Activated CD8-positive, alpha-beta memory T cell treated with anti-CD3 and anti-CD28 coated beads, Interleukin-2, amount 50 U/mL, for 24 hours (primary cell): ENCODE measurements around the gene RUFY3.
"Not testable (repeated sequence)": the region's sequence is repeated elsewhere in the genome, so short reads cannot be mapped to it uniquely, and the experiment has no call there.

Experiments
- DNase-seq: peaks from one replicate; pipeline ENCODE4 v3.0.0-alpha.2; 2020; ENCODE audit errors: extremely low read depth

The RUFY3 gene

GRCh38 chr4:70705183-70706043 lies 16.4 kb upstream of the RUFY3 start:
- DNase-seq: no peak

- no peak for DNase-seq
These were observed 15.7 kb upstream of the RUFY3 start for GRCh38 chr4:70706044-70706461.

GRCh38 chr4:70706516-70706915 lies 15.2 kb upstream of the RUFY3 start:
- no peak for DNase-seq

- no peak for DNase-seq
These were observed 12.1 kb upstream of the RUFY3 start for GRCh38 chr4:70709611-70710205.

DNA sequence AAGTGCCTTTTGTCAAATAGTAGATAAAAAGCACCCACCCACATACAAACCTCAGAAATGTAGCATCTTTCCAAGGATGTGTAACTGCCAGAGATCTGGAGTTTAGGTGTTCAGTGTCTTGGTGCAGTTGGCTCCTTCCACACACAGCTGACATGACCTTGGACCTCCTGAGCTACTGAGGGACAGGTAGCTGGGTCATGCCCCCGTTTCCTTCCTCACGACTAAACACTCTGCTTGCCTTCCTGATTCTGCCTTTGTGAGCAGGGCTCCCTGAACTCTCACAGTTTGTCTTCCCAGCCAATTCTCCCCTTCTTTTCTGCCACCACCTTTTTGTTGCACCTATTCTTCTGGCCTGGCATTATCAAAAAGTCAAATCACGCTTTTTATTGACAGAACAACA lies 10.2 kb upstream of the RUFY3 start:
- no peak for DNase-seq

GRCh38 chr4:70712150-70712549 lies 9.6 kb upstream of the RUFY3 start:
- DNase-seq: no peak

DNA sequence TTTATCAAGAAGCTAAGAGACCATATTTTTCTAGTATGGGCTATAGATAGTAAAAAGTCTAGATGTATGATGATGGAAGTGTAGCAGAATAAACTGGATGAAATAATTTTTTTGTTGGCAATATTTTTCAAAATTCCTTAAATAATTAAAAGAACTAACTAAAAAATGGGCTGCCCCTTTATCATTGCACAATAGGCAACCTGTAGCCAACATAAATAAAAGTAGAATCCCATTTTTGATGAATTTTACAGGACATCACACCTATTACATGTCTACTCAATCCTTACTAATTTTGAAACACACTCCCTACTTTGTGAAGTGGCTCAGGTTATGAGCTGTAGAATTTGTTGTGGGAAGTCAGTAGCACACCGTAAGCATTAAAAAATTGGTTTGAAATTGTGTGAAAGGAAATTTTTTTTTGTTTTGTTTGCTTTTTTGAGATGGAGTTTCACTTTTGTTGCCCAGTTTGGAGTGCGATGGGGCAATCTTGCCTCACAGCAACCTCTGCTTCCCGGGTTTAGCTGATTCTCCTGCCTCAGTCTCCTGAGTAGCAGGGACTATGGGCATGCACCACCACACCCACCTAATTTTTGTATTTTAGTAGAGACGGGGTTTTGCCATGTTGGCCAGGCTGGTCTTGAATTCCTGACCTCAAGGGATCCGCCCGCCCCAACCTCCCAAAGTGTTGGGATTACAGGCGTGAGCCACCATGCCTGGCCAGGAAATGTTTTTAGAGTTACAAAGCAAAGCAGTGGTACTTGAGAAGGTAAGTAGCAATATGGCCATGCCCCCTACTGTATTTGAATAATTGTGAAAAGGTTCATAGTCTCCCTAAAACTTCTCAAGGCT lies 8.9 kb upstream of the RUFY3 start:
- DNase-seq: no peak

- DNase-seq: no peak
These were observed 8.2 kb upstream of the RUFY3 start for GRCh38 chr4:70713453-70714078.

GRCh38 chr4:70714079-70714887 lies 7.5 kb upstream of the RUFY3 start:
- DNase-seq: no peak

- DNase-seq: no peak
These were observed 6.7 kb upstream of the RUFY3 start for GRCh38 chr4:70715097-70715496.

GRCh38 chr4:70718811-70719604 lies 2.8 kb upstream of the RUFY3 start:
- no peak for DNase-seq

DNA sequence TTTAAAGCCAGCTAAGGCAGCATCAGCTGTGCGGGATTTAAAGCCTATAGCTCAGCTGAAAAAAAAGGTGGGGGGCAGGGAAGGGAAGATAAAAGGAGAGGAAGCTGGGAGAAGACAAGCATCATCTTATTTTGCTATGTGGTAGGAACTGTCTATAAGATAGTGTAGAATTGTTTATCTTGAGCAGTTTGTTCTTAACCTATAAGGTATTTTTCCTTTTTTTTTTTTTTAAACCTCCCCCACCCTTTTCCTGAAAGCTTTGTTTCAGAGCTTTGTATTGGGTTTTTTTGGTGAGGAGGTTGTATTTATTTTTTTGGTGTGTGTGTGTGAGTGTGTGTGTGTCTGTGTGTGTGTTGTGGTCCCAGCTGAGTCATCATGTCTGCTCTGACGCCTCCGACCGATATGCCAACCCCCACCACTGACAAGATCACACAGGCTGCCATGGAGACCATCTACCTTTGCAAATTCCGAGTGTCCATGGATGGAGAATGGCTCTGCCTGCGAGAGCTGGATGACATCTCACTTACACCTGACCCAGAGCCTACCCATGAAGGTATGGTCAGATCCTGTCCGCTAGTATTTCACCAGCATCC lies 531 bp downstream of the RUFY3 start:
- DNase-seq: no peak

DNA sequence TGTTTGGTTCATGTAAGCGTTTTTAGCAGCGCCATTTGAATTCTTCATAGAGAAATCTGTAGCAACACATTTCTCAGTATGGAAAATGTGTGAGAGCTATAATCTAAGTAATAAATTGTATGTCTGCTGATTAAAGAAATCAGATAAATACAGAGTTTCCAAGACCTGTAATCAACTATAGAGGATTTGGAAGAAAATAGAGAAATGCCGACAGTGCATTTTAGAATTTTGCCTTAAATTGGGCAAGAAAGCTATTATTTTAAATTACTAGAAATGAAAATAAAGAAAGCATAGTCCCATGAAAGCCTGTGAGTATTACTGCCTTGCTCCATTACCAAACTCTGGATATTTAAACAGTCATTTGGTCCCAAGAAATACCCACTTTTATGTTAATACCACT lies 2.7 kb downstream of the RUFY3 start:
- DNase-seq: no peak

DNA sequence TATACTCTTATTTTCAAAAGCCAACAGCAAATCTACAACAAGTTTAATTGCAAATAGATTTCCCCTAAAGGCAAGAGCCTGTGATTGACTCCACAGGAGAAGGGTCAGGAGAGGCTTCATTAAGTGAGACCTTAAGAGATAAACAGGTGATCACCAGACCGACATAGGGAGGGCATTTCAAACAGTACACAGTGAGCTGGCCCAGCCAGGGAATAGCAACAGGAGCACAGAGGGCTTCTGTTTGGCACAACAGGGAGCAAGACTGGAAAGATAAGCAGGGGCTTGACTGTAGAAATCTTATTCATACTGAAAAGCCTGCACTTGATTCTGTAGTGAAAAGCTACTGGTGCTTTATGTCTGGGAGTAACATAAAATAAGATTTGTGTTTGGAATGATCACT lies 3.9 kb downstream of the RUFY3 start:
- DNase-seq: no peak

DNA sequence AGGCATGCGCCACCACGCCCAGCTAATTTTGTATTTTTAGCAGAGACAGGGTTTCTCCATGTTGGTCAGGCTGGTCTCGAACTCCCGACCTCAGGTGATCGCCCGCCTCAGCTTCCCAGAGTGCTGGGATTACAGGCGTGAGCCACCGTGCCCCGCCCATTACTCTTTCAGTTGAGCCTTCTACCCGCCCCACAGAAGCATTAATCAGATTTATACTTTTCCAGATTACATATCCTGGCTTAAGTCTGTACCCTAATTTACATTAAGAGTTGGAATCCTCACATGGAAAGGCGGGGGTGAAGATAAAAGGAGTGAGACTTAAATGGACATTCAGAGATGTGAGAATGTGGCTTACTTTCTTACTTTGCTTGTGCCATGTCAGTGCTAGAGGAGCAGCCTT lies 4.8 kb downstream of the RUFY3 start:
- DNase-seq: not testable (repeated sequence)

GRCh38 chr4:70728091-70728490 lies 6.3 kb downstream of the RUFY3 start:
- no peak for DNase-seq

DNA sequence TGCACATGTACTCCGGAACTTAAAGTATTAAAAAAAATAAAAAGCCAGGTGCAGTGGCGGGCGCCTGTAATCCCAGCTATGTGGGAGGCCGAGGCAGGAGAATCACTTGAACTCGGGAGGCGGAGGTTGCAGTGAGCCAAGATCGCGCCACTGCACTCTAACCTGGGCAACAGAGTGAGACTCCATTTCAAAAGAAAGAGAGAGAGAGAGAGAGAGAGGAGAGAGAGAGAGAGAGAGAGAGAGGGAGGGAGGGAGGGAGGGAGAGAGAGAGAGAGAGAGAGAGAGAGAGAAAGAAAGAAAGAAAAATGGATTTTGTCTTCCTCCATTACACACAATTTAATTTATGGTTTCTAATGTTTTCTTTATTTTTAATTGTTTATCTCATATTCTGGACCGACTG lies 11.1 kb downstream of the RUFY3 start:
- DNase-seq: not testable (repeated sequence)

GRCh38 chr4:70734168-70734954 lies 12.6 kb downstream of the RUFY3 start:
- no peak for DNase-seq

DNA sequence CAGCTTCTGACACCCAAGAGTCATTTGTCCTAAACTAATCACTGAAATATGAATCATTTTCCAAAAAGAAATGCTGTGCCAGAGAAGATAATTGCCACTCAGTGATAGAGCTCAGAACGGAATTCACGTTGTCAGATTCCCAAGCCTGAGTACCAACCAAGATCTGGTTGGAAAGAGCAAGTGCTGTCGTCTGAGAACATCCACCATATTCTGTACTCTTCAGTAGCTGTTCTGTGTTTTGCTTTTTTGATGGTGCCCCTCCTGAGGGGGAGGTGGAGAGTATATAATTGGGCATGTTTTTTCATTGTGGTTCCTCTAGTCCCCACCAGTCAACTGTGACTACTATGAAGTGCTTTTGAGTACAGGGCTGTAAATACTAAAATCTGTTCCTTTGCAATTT lies 13.2 kb downstream of the RUFY3 start:
- DNase-seq: no peak
